HG03135 (cell line): ENCODE measurements around the gene LPIN1.

Experiments
- ATAC-seq: cut with Tn5 transposase; IDR thresholded peaks from one replicate; pipeline ENCODE4 v1.9.1; 2021; ENCODE audit warnings: mild to moderate bottlenecking, moderate library complexity; ENCODE audit not compliant: unreplicated experiment

Gene LPIN1

GRCh38 chr2:11746376-11746806 lies at the start of gene LPIN1:
TSS of gene LPIN1 (plus strand) at chr2:11746632. CDS start at chr2:11765542, 18,910 bp downstream.
- ATAC-seq: peak; percentile 58

GRCh38 chr2:11696736-11697102 lies 49.7 kb upstream of the LPIN1 start:
- no peak for ATAC-seq

- ATAC-seq: no peak
Measured at GRCh38 chr2:11697103-11697871, 49.1 kb upstream of the LPIN1 start.

GRCh38 chr2:11698009-11698922 lies 48.2 kb upstream of the LPIN1 start:
- no peak for ATAC-seq

GRCh38 chr2:11699686-11700670 lies 46.5 kb upstream of the LPIN1 start:
- ATAC-seq: no peak

GRCh38 chr2:11701206-11701605 lies 45.2 kb upstream of the LPIN1 start:
- ATAC-seq: no peak

GRCh38 chr2:11701751-11702301 lies 44.6 kb upstream of the LPIN1 start:
- ATAC-seq: no peak

- no peak for ATAC-seq
Measured at GRCh38 chr2:11702946-11703345, 43.5 kb upstream of the LPIN1 start.

- ATAC-seq: no peak
Measured at GRCh38 chr2:11703700-11704099, 42.7 kb upstream of the LPIN1 start.

GRCh38 chr2:11705063-11705462 lies 41.4 kb upstream of the LPIN1 start:
- no peak for ATAC-seq

GRCh38 chr2:11705711-11706110 lies 40.7 kb upstream of the LPIN1 start:
- ATAC-seq: no peak

- ATAC-seq: no peak
Measured at GRCh38 chr2:11708106-11708505, 38.3 kb upstream of the LPIN1 start.

- ATAC-seq: no peak
Measured at GRCh38 chr2:11709293-11709692, 37.1 kb upstream of the LPIN1 start.

GRCh38 chr2:11710210-11710609 lies 36.2 kb upstream of the LPIN1 start:
- no peak for ATAC-seq

GRCh38 chr2:11710632-11711353 lies 35.6 kb upstream of the LPIN1 start:
- no peak for ATAC-seq

- ATAC-seq: no peak
Measured at GRCh38 chr2:11711354-11711716, 35.1 kb upstream of the LPIN1 start.

- ATAC-seq: no peak
Measured at GRCh38 chr2:11711751-11712150, 34.7 kb upstream of the LPIN1 start.

GRCh38 chr2:11712866-11713265 lies 33.6 kb upstream of the LPIN1 start:
- ATAC-seq: no peak

GRCh38 chr2:11713815-11714214 lies 32.6 kb upstream of the LPIN1 start:
- no peak for ATAC-seq
